Measurements from ENCODE around the gene TJP1.
"Not testable (repeated sequence)": the region's sequence is repeated elsewhere in the genome, so short reads cannot be mapped to it uniquely, and the experiment has no call there.

TJP1 gene

GRCh38 chr15:29698030-29698701 is 124.1 kb downstream of the TJP1 start:
- DNase-seq = no peak

- no peak for DNase-seq
Observed at GRCh38 chr15:29696950-29697738, 125.1 kb downstream of the TJP1 start.

DNA sequence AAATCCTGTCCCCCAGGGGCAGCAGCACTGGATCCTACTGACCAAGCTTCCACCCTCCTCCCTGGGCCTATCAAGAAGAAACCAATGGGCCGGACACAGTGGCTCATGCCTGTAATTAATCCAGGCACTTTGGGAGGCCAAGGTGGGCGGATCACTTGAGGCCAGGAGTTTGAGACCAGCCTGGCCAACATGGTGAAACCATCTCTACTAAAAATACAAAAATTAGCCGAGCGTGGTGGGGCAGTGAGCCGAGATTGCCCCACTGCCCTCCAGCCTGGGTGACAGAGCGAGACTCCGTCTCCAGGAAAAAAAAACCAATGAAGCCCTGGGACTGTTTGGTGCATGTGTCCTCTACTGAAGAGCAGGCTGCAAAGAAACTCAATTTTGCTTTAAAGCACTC is 125.8 kb downstream of the TJP1 start:
- DNase-seq = not testable (repeated sequence)

- DNase-seq = no peak
Observed at GRCh38 chr15:29695489-29696167, 126.6 kb downstream of the TJP1 start.

DNA sequence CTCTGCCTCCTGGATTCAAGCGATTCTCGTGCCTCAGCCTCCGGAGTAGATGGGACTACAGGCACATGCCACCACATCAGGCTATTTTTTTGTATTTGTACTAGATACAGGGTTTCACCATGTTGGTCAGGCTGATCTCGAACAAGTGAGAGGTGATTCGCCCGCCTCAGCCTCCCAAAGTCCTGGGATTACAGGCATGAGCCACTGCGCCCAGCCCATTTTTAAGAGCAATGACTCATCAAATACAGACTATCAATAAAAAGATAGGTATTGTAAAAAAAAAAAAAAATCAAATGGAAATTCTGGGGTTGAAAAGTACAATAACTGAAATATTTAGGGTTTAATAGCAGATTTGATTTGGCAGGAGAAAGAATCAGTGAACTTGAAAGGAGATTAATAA is 129.0 kb downstream of the TJP1 start:
- DNase-seq = no peak

GRCh38 chr15:29692527-29692926 is 129.7 kb downstream of the TJP1 start:
- DNase-seq = no peak

- no peak for DNase-seq
Observed at GRCh38 chr15:29690765-29691475, 131.3 kb downstream of the TJP1 start.

GRCh38 chr15:29689287-29689986 is 132.8 kb downstream of the TJP1 start:
- DNase-seq = no peak

GRCh38 chr15:29688506-29689286 is 133.6 kb downstream of the TJP1 start:
- no peak for DNase-seq

GRCh38 chr15:29687939-29688505 is 134.2 kb downstream of the TJP1 start:
- DNase-seq = no peak

GRCh38 chr15:29687204-29687815 is 135.0 kb downstream of the TJP1 start:
- DNase-seq = no peak

DNA sequence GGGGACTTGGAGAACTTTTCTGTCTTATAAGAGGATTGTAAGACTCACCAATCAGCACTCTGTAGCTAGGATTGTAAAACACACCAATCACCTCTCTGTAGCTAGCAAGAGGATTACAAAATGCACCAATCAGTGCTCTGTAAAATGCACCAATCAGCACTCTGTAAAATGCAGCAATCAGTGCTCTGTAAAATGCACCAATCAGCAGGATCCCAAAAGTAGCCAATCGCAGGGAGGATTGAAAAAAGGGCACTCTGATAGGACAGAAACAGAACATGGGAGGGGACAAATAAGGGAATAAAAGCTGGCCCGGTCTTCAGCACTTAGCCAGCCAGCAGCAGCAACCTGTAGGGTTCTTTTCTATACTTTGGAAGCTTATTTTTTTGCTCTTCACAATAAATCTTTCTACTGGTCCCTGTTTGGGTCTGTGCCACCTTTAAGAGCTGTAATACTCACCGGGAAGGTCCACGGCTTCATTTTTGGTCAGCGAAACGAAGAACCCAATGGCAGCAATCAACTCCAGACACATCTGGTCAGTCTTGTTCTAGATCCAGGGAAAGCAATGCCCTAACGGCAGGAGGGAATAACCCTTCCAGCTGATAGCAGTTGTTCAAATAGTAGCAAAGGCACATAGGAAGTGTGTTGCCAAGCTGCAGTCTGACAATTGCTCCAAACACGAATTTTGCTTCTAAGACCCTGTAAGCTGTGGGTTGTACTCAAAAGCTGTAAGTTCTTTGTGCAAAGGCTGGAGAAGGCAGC is 135.6 kb downstream of the TJP1 start:
- DNase-seq = no peak

GRCh38 chr15:29686079-29686425 is 136.2 kb downstream of the TJP1 start:
- DNase-seq = no peak

DNA sequence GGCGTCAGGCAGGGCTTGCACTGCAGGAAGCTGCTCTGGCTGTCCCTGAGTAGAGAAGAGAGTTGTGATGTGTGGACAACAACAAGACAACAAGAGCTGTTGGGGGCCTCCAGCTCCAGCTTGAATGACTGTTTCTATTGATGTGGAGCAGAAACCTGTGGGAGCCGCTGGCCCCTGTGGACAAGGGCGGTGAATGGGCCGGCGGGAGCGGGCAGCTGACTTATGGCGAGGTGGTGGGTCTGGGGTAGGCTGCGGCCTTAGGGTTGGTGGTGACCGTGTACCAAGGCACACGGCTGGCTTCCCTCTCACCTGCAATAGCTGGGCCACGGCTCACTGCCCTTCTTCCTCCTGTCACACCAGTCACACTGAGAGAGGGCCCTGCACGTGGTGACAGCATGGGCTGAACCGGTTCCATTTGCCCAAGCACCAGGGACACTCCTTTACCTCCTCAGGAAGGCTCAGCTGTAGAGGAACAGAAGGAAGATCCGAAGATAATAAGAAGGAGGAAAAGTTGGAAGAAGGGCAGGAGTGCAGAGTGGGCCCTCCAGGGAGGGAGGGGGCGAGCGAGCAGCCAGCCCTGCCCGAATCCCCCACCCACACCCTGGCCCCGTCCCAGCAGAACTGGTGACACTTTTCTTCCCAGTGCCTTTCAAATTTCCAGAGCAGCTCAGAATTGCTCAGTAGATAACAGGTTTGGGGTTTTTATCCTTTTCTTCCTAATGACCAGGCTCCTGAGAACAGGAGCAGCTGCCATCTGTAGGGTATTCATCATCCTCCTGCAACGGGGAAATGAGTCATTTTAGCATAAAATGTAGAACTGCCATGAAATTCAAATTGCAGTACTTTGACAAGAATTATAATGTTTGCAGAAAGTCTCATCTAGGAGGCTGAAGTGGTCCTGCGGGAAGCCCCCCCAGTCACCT is 136.9 kb downstream of the TJP1 start:
- no peak for DNase-seq

DNA sequence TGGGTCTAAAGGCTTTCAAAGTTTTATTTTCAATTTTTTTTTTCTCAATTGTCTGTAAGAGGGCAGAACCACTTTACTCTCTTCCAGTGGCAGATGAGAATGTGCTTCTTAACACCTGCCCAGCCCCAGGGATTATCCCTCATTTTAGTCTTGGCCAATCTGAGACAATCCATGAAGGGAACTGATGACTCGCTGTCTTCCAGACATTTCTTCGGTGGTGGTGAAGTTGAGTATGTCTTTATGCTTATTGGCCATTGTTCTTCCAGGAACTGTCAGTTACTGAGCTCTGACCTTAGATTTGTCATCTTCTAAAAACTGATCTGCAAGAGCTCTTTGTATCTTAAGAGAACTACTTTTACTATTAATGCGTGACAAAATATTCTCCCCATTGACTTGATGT is 139.5 kb downstream of the TJP1 start:
- no peak for DNase-seq

- DNase-seq = no peak
Observed at GRCh38 chr15:29682361-29682760, 139.9 kb downstream of the TJP1 start.

DNA sequence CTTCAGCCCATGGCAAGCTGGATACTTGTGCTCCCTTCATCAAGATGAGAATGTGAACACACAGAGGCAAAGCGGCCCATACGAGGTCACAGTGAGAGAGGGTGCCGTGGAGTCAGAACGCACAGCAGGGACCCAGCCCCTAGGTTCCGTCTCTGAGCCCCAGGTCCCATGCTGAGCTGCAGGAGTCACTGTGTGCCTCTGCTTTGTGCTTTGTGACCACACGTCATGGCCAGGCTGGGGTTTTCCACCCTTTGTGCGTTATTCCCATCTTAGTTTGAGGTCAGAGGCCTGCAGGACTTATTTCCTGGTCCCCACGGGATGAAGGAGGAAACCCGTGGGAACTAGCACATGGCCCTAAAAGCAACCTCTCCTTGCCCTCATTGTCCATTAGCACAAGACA is 140.3 kb downstream of the TJP1 start:
- no peak for DNase-seq

- no peak for DNase-seq
Observed at GRCh38 chr15:29681166-29681845, 141.0 kb downstream of the TJP1 start.

Data from stimulated activated CD4-positive, alpha-beta T cell treated with anti-CD3 and anti-CD28 coated beads, Interleukin-2, amount 100 ng/mL, for 24 hours (primary cell).